Stimulated activated CD4-positive, alpha-beta T cell treated with anti-CD3 and anti-CD28 coated beads, Interleukin-4, amount 100 ng/mL, for 4 hours (primary cell): ENCODE data around the gene NCR3LG1.
"Not testable (repeated sequence)": the region's sequence is repeated elsewhere in the genome, so short reads cannot be mapped to it uniquely, and the experiment has no call there.

Experiments
- DNase-seq, 2 experiments: peaks; one replicate each; pipeline ENCODE4 v3.0.0-alpha.2; 2020

NCR3LG1 gene

GRCh38 chr11:17413414-17414316 lies 62.1 kb downstream of the NCR3LG1 start:
- no peak for DNase-seq

- no peak for DNase-seq
Observed at GRCh38 chr11:17414317-17414737, 62.7 kb downstream of the NCR3LG1 start.

DNA sequence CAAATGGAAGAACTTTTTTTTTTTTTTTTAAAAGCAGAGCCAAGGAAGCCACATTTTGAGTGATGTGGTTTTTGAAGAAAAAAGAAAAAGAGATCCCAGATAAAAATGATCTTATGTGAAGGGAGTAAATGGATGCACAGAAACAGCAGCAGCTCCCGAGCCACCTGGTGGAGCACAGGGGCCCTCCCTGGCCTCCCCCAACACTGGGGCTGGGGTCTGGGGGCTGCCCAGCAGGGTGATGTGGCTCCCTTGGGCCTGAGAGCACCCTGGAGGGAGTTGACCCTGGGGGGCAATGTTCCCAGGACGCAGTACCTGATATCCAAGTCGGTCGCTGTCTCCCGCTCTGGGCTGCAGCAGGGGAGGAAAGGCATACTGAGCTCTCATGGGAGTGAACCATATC lies 63.4 kb downstream of the NCR3LG1 start:
- DNase-seq = no peak

DNA sequence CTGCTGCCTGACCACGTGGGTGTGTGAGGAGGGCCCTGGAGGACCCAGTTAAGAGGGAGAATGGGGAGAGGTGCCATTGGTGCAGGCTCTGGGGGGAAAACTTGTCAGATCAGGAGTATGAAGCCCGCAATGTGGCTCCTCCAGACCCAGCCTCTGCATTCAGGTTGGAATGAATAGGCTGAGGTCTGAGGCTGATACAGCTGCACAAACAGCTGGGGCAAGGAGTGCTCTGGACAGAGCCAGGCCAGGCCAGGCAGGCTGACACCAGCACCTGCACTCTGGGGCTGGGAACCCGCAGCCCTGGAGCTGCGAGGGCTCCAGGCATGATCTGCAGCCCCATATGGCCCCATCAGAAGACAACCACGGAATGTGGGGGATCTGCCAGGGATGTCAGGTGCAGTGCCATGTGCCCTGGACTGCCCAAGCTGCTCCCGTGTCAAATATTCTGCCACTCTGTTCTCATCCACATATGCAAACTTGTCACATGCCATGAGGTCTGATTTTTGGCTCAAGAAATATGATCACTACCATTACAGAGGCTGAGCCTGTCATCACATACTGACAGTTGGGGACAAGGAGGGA lies 64.0 kb downstream of the NCR3LG1 start:
- DNase-seq = no peak

GRCh38 chr11:17416492-17416891 lies 64.9 kb downstream of the NCR3LG1 start:
- no peak for DNase-seq

GRCh38 chr11:17418444-17419081 lies 67.0 kb downstream of the NCR3LG1 start:
- DNase-seq = no peak

GRCh38 chr11:17421781-17422180 lies 70.2 kb downstream of the NCR3LG1 start:
- no peak for DNase-seq

- DNase-seq = no peak
Observed at GRCh38 chr11:17423533-17424310, 72.1 kb downstream of the NCR3LG1 start.

- not testable (repeated sequence) for DNase-seq
Observed at GRCh38 chr11:17426233-17426632, 74.6 kb downstream of the NCR3LG1 start.
